Heart left ventricle (tissue), 16 donors: ENCODE measurements around the gene NDUFS3. TPM values are rescaled to one million over a fixed set of nuclear protein-coding genes. Genes with fewer than 3 reads are reported as not detected.

Source experiments
- ATAC-seq, 4 donors: fragments of 200-7000 bp; cut with Tn5 transposase; one replicate each; pipeline ENCODE4 v1.9.1; 2020 to 2022; ENCODE audit warnings: moderate library complexity in 4 of 4, mild to moderate bottlenecking in 3 of 4, moderate number of reproducible peaks in 1 of 4
- DNase-seq, 5 donors: peaks; one replicate each; pipeline ENCODE4 v3.0.0-alpha.2; 2020
- H3K27ac ChIP-seq, 12 donors: fragments of 200-600 bp; sonication (generic) in 4 of 12; one replicate each; pipeline versions ENCODE4 v1.5.0 to v1.8.0; 2016 to 2022; ENCODE audit warnings: mild to moderate bottlenecking in 2 of 12
- H3K27me3 ChIP-seq, 9 donors: fragments of 200-600 bp; sonication (generic) in 2 of 9; one replicate each; pipeline versions ENCODE4 v1.5.1 to v1.8.0; 2016 to 2022; ENCODE audit warnings: mild to moderate bottlenecking in 3 of 9
- H3K36me3 ChIP-seq, 9 donors: fragments of 200-600 bp; sonication (generic) in 2 of 9; one replicate each; pipeline versions ENCODE4 v1.5.0 to v1.8.0; 2018 to 2022; ENCODE audit warnings: mild to moderate bottlenecking in 2 of 9
- H3K4me1 ChIP-seq, 12 donors: fragments of 200-600 bp; sonication (generic) in 4 of 12; one replicate each; pipeline versions ENCODE4 v1.5.0 to v1.8.0; 2016 to 2022; ENCODE audit warnings: mild to moderate bottlenecking in 3 of 12
- H3K4me3 ChIP-seq, 12 donors: fragments of 200-600 bp; sonication (generic) in 4 of 12; one replicate each; pipeline versions ENCODE4 v1.5.0 to v1.8.0; 2017 to 2022; ENCODE audit warnings: mild to moderate bottlenecking in 9 of 12, moderate library complexity in 4 of 12
- H3K9me3 ChIP-seq, 12 donors: fragments of 200-600 bp; sonication (generic) in 4 of 12; one replicate each; pipeline versions ENCODE4 v1.5.0 to v1.8.0; 2016 to 2022; ENCODE audit warnings: mild to moderate bottlenecking in 1 of 12
- POLR2A ChIP-seq, 2 donors: fragments of 450-650 bp; IDR thresholded peaks; one replicate each; pipeline ENCODE4 v1.6.1; 2017; ENCODE audit warnings: antibody characterized with exemption in 2 of 2, mild to moderate bottlenecking in 2 of 2, moderate library complexity in 2 of 2
- WGBS, 4 donors: extraction: QIAGEN DNeasy Blood & Tissue Kit in 2 of 4; methylation state at CpG; one replicate each; pipeline versions ENCODE4 v1.1.5 to v1.1.7; 2013 to 2018; 5-methylcytosine and 5-hydroxymethylcytosine counted together
- intact Hi-C, 10 donors: fragments of 100-400 bp; cut with DNase I; formaldehyde crosslinking; loops; one replicate each; pipeline versions ENCODE4 v1.11.1 to v1.14.2; 2022
- polyA plus RNA-seq, 2 donors: library from polyadenylated mRNA; stranded (reverse); fragments of 200-250 nt; gene quantifications; one replicate each; pipeline ENCODE4 v1.2.3, GENCODE V29; 2013
- total RNA-seq, 9 donors: library from RNA; depleted of rRNA in 2 of 9; stranded (reverse); fragments of >200 nt in 2 of 9; fragmentation: NEBNext Ultra II Directional in 3 of 9; extraction: Animal tissue kit (Norgen Biotek cat#: 25700) in 3 of 9; gene quantifications; one replicate each; pipeline versions ENCODE4 v1.1.0 to v1.2.4, GENCODE V29; 2016 to 2023
- TF ChIP-seq, protein P1 (sequence below), 12 donors: fragments of 200-600 bp; sonication (generic) in 4 of 12; IDR thresholded peaks; one replicate each; pipeline versions ENCODE4 v1.5.0 to v1.8.0; 2018 to 2022; ENCODE audit warnings: antibody characterized with exemption in 12 of 12, mild to moderate bottlenecking in 5 of 12
- donor health status: ischemic (EF 13 %, LVEDD 7.1; RV severe dilation, severe dysfunction).
- donor health status: healthy with polysubstance abuse.
- donor health status: DM: no; HTN: yes; CAD: no.
- donor health status: DM: no; HTN: no; CAD: no.
- donor health status: ischemic (EF 25% LVEDD 6.9; RV normal size, moderate dysfunction).
- donor health status: ischemic (EF 25% LVEDD 5.7; RV mildly dilated, moderate dysfunction).
- donor health status: healthy.
- donor health status: DM: yes; HTN: yes; CAD: no.
- donor health status: ischemic (EF 35%, LVEDD 5.7; RV mildly dilated, moderate dysfunction).
- donor health status: nonischemic (EF 11% LVEDD 7.7; RV severe dilation, severe dysfunction).
- donor health status: DM: yes; HTN: yes; CAD: no.
- donor health status: PGD.
- donor health status: ischemic (EF 29% LVEDD 5.4; RV normal size, mild dysfunction).
- donor health status: nonischemic (EF 23%, LVEDD 6.1; RV moderate dilation, normal function).

NDUFS3 gene
- total and polyA plus RNA-seq, 11 donors, result 134 to 478 (median 236) TPM

DNA sequence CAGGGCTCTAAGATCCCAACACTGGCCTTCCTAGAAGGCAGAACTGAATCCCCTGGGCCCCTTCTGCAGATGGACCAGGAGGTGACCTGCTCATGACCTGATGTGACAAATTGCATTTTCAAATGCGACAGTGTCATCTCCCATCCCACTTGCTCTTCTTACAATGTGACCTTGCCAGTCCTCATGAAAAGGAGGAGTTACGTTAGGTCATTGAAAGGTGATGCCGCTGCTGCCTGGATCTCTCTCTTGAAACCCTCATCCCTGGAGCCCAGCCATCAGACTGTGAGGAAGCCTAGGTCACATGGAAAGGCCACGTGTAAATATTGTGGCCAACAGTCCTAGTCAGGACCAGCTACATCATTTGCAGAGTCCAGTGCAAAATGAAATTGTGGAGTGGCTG, 21.0 kb downstream of the NDUFS3 start:
- Histone ChIP-seq H3K27me3 (peaks cover 0 to 5% (median 0%) of the 10 kb centered on the region in 9 donors), H3K4me1 (peaks cover 0 to 11% (median 0%) of the 10 kb centered on the region in 12 donors), H3K27ac (no peak overlapping the region), H3K36me3 (no peaks in the 10 kb centered on the region), H3K9me3 (no peaks in the 10 kb centered on the region), H3K4me3 (no peak overlapping the region)
- no peak for DNase-seq
- TF ChIP-seq, protein P1, sequence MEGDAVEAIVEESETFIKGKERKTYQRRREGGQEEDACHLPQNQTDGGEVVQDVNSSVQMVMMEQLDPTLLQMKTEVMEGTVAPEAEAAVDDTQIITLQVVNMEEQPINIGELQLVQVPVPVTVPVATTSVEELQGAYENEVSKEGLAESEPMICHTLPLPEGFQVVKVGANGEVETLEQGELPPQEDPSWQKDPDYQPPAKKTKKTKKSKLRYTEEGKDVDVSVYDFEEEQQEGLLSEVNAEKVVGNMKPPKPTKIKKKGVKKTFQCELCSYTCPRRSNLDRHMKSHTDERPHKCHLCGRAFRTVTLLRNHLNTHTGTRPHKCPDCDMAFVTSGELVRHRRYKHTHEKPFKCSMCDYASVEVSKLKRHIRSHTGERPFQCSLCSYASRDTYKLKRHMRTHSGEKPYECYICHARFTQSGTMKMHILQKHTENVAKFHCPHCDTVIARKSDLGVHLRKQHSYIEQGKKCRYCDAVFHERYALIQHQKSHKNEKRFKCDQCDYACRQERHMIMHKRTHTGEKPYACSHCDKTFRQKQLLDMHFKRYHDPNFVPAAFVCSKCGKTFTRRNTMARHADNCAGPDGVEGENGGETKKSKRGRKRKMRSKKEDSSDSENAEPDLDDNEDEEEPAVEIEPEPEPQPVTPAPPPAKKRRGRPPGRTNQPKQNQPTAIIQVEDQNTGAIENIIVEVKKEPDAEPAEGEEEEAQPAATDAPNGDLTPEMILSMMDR (IDR thresholded peaks at IDR 0.05), result no peak
- no peak for TF ChIP-seq POLR2A (IDR thresholded peaks at IDR 0.05)
- WGBS, 4 donors, result 62 to 80% (median 77%) methylated on average over 4 of the region's 4 CpGs
- intact Hi-C loops, result no loop called here
- no peak for ATAC-seq

DNA sequence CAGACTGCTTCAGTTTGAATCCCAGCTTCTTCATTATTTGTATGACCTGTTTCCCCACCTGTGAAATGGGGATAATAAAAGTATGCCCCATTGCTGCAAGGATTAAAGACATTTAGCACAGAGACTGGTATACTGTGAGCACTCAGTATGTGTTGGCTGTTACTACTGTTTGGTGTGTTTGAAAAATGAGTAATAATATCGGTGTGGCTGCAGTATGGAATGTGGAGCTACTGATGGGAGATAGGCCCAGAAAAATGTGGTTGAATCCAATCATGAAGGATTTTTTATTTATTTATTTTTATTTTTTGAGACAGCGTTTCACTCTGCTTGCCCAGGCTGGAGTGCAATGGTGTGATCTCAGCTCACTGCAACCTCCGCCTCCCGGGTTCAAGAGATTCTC, 24.4 kb downstream of the NDUFS3 start:
- Histone ChIP-seq H3K4me1 (peaks cover 0 to 28% (median 18%) of the 10 kb centered on the region in 12 donors), H3K36me3 (no peaks in the 10 kb centered on the region), H3K4me3 (no peak overlapping the region), H3K27ac (no peak overlapping the region), H3K27me3 (no peaks in the 10 kb centered on the region), H3K9me3 (no peaks in the 10 kb centered on the region)
- no peak for ATAC-seq
- intact Hi-C loops, result no loop called here
- 92 to 94% (median 93%) methylated on average over 4 of the region's 4 CpGs for WGBS, 4 donors
- DNase-seq, result no peak
- no peak for TF ChIP-seq POLR2A (IDR thresholded peaks at IDR 0.05)
- TF ChIP-seq, protein P1 (IDR thresholded peaks at IDR 0.05), result no peak

DNA sequence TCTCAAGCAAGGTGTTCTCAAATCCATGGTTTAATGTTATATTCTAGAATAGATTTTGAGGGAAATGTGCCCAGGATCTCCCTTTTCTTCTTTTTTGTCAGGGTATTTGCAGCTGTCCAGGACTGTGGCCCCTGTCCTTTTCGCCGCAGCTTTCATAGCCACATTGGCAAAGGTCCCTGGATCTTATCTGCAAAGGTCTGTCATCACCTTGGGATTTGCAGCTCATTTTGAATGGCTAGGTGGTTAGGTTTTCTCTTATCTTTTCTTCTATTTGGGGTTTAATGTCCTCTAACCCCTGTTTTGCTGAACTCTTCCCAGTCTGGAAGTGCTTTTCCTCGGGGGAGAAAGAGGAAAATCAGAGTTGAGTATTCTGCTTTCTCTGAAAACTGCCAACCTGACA, 27.0 kb downstream of the NDUFS3 start:
- peaks cover 0 to 12% (median 0%) of the 10 kb centered on the region in 9 donors for H3K36me3 ChIP-seq
- ATAC-seq (no peak), DNase-seq (no peak)
- TF ChIP-seq POLR2A (IDR thresholded peaks at IDR 0.05), result no peak
- TF ChIP-seq, protein P1 (IDR thresholded peaks at IDR 0.05), result no peak
- intact Hi-C loops, result no loop called here
- H3K27ac ChIP-seq, result no peak overlapping the region
- H3K4me1 ChIP-seq, result peaks cover 0 to 31% (median 21%) of the 10 kb centered on the region in 12 donors
- no peak overlapping the region for H3K4me3 ChIP-seq
- WGBS, 4 donors, result 32 to 44% (median 43%) methylated on average over 3 of the region's 3 CpGs
- H3K27me3 ChIP-seq, result no peaks in the 10 kb centered on the region
- H3K9me3 ChIP-seq, result no peaks in the 10 kb centered on the region

DNA sequence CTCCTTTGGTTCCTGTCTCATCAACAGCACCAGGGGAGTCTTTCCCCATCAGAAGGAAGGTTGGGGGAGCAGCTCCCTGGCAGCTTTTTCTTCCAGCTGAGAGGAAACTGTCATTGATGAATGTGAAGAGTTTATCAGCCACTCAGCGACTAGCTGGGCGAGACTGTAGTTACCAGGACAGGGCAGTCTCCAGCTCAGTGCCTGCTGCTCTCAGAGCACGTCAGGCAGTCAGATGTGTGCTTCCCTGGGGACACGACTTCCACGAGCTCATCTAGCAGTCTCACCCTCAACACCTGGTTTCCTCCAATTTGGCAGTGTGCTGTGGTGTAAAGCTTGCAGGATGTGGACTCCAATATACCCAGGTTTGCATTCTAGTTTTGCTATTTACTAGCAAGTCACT, 27.9 kb downstream of the NDUFS3 start:
- TF ChIP-seq POLR2A (IDR thresholded peaks at IDR 0.05), result no peak
- TF ChIP-seq, protein P1 (IDR thresholded peaks at IDR 0.05), result no peak
- H3K27me3 ChIP-seq, result no peaks in the 10 kb centered on the region

More for the DNA sequence above, 27.9 kb downstream of the NDUFS3 start:
- Histone ChIP-seq H3K9me3 (no peaks in the 10 kb centered on the region), H3K4me1 (peaks cover 0 to 34% (median 27%) of the 10 kb centered on the region in 12 donors), H3K27ac (peak overlapping the region in 7 of 12 donors; percentile 6 to 56 (median 29)), H3K36me3 (peaks cover 0 to 16% (median 0%) of the 10 kb centered on the region in 9 donors), H3K4me3 (no peak overlapping the region)
- WGBS, 4 donors, result 19 to 35% (median 31%) methylated on average over 5 of the region's 5 CpGs
- intact Hi-C loops, result no loop called here
- DNase-seq, result peak in 4 of 5 donors; percentile 34 to 69 (median 40)
- ATAC-seq, result peak; percentile 77 to 86 (median 81)
